Ishikawa (cell line): ENCODE measurements around the gene LINC01488.

ENCODE experiments used
- CEBPB ChIP-seq: IDR thresholded peaks from 2 replicates; pipeline ENCODE4 v1.6.1; 2012
- CREB1 ChIP-seq: IDR thresholded peaks from 2 replicates; pipeline ENCODE4 v1.6.1; 2012; ENCODE audit warnings: low read depth
- EGR1 ChIP-seq: IDR thresholded peaks from 2 replicates; pipeline ENCODE4 v1.6.1; 2012
- EP300 ChIP-seq: IDR thresholded peaks from 2 replicates; pipeline ENCODE4 v1.6.1; 2012; ENCODE audit warnings: borderline replicate concordance
- FOXM1 ChIP-seq: IDR thresholded peaks from 2 replicates; pipeline ENCODE4 v1.6.1; 2012; ENCODE audit warnings: low read depth, borderline replicate concordance
- MAX ChIP-seq: IDR thresholded peaks from 2 replicates; pipeline ENCODE4 v1.6.1; 2012
- NFIC ChIP-seq: IDR thresholded peaks from 2 replicates; pipeline ENCODE4 v1.6.1; 2012
- RAD21 ChIP-seq: IDR thresholded peaks from 2 replicates; pipeline ENCODE4 v1.6.1; 2012; ENCODE audit warnings: low read depth
- TAF1 ChIP-seq: IDR thresholded peaks from 2 replicates; pipeline ENCODE4 v1.6.1; 2012; ENCODE audit warnings: low read depth, mild to moderate bottlenecking
- TCF12 ChIP-seq: IDR thresholded peaks from 2 replicates; pipeline ENCODE4 v1.6.1; 2012; ENCODE audit warnings: low read depth
- TEAD4 ChIP-seq: IDR thresholded peaks from 2 replicates; pipeline ENCODE4 v1.6.1; 2012
- YY1 ChIP-seq: IDR thresholded peaks from 2 replicates; pipeline ENCODE4 v1.6.1; 2012; ENCODE audit warnings: low read depth
- ZBTB7A ChIP-seq: IDR thresholded peaks from 2 replicates; pipeline ENCODE4 v1.6.1; 2012; ENCODE audit warnings: low read depth
- TF ChIP-seq, protein P1 (sequence below): IDR thresholded peaks from 2 replicates; pipeline ENCODE4 v1.6.1; 2012; ENCODE audit warnings: low read depth, mild to moderate bottlenecking
- TF ChIP-seq, protein P2 (sequence below): IDR thresholded peaks from 2 replicates; pipeline ENCODE4 v1.6.1; 2012

LINC01488 gene

DNA sequence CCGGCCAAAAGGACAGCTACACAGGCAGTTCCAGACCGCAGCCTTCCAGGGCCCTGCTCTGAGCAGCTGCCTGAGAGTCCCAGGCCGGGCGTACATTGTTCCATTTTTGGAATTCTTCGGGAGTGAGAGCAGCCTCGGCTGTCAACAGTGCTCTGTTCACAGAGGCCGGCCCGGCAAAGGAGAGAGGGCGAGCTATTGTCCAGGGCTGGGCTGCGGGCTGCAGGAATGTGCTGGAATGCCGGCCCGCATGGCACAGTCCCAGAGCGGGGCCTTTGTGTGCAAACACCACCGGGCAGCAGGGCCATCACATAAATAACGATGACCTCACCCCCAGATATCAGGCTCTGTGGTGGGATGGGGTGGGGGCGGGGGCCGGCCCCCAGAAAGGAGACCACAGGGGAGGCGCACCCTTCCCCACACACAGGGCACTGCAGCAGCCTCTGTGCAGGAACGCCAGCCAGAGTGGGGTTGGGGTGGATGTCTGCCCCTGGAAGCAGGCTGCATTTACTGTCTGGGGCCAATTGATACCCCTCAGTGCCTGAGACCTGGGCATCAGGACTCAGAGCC is 15.8 kb downstream of the LINC01488 start:
- TF ChIP-seq CEBPB = no peak
- peak; percentile 45; the same call in 1 of the 2 replicates for TF ChIP-seq TAF1
- peak; percentile 83 for TF ChIP-seq ZBTB7A
- peak; percentile 98 for TF ChIP-seq TEAD4
- peak; percentile 90 for TF ChIP-seq EP300
- TF ChIP-seq, protein P1, sequence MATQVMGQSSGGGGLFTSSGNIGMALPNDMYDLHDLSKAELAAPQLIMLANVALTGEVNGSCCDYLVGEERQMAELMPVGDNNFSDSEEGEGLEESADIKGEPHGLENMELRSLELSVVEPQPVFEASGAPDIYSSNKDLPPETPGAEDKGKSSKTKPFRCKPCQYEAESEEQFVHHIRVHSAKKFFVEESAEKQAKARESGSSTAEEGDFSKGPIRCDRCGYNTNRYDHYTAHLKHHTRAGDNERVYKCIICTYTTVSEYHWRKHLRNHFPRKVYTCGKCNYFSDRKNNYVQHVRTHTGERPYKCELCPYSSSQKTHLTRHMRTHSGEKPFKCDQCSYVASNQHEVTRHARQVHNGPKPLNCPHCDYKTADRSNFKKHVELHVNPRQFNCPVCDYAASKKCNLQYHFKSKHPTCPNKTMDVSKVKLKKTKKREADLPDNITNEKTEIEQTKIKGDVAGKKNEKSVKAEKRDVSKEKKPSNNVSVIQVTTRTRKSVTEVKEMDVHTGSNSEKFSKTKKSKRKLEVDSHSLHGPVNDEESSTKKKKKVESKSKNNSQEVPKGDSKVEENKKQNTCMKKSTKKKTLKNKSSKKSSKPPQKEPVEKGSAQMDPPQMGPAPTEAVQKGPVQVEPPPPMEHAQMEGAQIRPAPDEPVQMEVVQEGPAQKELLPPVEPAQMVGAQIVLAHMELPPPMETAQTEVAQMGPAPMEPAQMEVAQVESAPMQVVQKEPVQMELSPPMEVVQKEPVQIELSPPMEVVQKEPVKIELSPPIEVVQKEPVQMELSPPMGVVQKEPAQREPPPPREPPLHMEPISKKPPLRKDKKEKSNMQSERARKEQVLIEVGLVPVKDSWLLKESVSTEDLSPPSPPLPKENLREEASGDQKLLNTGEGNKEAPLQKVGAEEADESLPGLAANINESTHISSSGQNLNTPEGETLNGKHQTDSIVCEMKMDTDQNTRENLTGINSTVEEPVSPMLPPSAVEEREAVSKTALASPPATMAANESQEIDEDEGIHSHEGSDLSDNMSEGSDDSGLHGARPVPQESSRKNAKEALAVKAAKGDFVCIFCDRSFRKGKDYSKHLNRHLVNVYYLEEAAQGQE = no peak
- TF ChIP-seq YY1 = no peak
- TF ChIP-seq NFIC = peak; percentile 81
- TF ChIP-seq RAD21 = peak; percentile 20; the same call in 1 of the 2 replicates
- TF ChIP-seq CREB1 = peak; percentile 32; the same call in 1 of the 2 replicates
- TF ChIP-seq FOXM1 = peak; percentile 66; the same call in 1 of the 2 replicates
- TF ChIP-seq TCF12 = peak; percentile 91
- TF ChIP-seq MAX = peak; percentile 86
- TF ChIP-seq, protein P2, sequence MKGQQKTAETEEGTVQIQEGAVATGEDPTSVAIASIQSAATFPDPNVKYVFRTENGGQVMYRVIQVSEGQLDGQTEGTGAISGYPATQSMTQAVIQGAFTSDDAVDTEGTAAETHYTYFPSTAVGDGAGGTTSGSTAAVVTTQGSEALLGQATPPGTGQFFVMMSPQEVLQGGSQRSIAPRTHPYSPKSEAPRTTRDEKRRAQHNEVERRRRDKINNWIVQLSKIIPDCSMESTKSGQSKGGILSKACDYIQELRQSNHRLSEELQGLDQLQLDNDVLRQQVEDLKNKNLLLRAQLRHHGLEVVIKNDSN = no peak
- TF ChIP-seq EGR1 = no peak

DNA sequence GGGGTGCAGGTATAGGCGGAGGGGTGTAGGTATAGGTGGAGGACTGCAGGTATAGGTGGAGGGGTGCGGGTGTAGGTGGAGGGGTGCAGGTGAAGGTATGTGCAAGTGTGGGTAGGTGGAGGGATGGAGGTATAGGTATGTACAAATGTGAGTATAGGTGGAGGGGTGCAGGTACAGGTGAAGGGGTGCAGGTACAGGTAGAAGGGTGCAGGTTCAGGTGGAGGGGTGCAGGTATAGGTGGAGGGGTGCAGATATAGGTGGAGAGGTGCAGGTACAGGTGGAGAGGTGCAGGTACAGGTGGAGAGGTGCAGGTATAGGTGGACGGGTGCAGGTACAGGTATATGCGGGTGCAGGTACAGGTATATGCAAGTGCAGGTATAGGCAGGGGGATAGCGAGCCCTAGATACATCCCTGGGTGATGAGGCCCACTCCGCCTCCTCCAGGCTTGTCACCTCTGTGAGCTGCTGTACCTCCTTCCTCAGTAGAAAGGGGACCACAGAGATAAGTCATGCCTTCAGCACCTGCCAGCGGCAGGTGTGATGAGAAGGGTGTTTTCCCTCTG is 17.2 kb downstream of the LINC01488 start:
- TF ChIP-seq ZBTB7A (no peak), TAF1 (no peak), CREB1 (no peak), YY1 (no peak)

- TF ChIP-seq RAD21 = no peak
- TF ChIP-seq, protein P1 = no peak
- TF ChIP-seq NFIC = no peak
- TF ChIP-seq MAX = 0 out of 2 replicates have a peak, but pooled peaks have one; percentile 35
- TF ChIP-seq TCF12 = no peak
- TF ChIP-seq CREB1 = no peak
These were observed 17.9 kb downstream of the LINC01488 start for GRCh38 chr11:69499186-69499917.

- no peak for TF ChIP-seq YY1
These were observed 18.4 kb downstream of the LINC01488 start for GRCh38 chr11:69499918-69500284.

DNA sequence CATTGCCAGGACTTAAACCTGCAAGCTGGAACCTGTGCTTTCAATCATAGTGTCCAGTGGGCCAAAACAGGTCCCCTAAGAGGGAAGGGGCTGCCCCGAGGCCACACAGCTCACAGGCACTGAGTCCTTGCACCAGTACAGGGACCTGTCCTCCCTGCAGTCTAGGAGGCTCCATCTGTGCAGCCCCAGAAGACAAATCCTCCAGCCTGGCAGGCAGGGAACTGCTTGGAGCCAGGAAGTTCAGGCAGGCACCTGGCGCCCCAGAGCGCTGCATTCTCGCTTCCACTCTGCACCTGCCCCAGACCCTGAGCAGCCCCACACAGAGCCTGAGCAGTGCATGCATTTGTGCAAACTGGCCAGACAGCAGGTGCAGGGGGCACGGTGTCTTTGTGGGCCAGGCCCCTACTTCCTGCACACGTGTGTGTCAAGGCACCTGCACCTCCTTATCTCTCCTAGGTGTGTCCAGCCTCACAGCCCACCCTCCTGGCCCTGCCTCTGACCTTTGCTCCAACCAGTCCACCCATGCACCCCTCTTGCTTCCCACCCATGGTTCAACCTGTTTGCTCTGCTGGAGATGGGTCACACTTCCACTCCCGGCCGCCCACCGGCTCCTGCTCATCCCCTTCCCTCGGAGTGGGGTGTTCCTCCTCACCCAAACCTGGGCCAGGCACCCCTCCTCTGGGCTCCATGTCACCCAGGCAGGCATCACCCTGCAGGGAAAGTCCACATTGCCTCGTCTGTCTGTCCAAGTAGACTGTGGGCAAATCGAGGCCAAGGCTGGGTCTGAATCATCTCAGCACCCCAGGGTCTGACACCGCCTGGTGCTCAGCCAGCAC is 19.0 kb downstream of the LINC01488 start:
- no peak for TF ChIP-seq ZBTB7A
- TF ChIP-seq, protein P2 = no peak
- TF ChIP-seq NFIC = no peak
- no peak for TF ChIP-seq EP300
- TF ChIP-seq RAD21 = no peak
- no peak for TF ChIP-seq TAF1
- TF ChIP-seq EGR1 = no peak
- no peak for TF ChIP-seq MAX
- TF ChIP-seq YY1 = no peak
- no peak for TF ChIP-seq CREB1
- no peak for TF ChIP-seq TEAD4
- TF ChIP-seq, protein P1 = no peak
- TF ChIP-seq CEBPB = no peak
- TF ChIP-seq FOXM1 = no peak
